Measurements from ENCODE around the gene SEMA4A.

Gene SEMA4A

DNA sequence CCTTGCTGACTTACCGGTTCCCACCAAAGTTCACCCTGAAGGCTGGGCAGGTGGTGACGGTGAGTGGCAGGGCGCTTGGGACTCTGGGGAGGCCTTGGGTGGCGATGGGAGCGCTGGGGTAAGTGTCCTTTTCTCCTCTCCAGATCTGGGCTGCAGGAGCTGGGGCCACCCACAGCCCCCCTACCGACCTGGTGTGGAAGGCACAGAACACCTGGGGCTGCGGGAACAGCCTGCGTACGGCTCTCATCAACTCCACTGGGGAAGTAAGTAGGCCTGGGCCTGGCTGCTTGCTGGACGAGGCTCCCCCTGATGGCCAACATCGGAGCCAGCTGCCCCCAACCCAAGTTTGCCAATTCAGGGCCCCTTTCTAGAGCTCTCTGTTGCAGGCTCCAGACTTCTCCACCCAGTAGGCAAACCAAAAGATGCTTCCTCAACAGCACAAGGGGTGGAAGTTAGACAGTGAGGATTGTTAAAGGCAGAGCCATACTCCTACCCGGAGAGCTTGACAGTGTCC is 16.4 kb upstream of the SEMA4A start:
- DNase-seq: no peak

DNA sequence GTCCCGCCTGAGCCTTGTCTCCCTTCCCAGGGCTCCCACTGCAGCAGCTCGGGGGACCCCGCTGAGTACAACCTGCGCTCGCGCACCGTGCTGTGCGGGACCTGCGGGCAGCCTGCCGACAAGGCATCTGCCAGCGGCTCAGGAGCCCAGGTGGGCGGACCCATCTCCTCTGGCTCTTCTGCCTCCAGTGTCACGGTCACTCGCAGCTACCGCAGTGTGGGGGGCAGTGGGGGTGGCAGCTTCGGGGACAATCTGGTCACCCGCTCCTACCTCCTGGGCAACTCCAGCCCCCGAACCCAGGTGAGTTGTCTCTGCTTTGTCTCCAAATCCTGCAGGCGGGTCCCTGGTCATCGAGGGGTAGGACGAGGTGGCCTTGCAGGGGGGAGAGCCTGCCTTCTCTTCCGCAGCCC is 14.9 kb upstream of the SEMA4A start:
- no peak for DNase-seq

DNA sequence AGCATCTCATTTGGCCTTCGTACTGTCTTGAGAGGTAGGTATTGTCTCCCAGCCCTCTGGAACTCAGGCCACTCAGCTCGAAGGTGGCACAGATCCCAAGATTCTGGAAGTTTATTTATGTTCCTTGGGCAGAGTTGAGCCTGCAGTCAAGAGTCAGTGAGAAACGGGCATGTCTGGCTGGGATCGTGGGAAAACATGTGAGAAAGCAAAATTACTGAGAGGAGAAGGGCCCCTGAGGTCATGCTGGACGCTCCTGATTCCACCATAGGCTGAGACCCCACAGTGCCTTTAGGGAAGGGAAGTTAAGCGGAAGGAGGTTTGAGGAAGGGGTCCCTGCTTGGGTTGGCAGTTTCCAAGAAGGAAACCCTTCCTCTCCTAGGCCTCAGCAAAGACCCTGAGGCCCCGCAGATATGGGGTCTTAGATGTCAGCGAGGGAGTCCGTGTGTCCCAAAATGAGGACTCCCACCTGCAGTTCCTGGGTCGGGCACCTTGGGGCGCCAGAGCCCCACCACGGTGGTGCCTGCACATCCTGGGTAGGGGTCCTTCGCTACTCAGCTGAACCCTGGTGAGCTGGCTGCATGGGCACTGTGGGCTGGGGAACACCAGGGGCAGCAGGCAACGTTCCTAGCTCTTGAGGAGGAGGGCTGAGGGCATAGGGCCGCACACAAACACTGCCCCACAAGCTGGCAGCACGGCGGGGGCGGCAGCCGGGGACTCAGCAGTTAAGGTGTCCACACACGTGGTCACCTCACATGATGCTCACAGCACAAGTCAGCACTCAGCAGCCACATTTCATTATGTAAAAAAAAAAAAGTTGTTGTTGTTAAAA is 12.3 kb upstream of the SEMA4A start:
- peak; percentile 48 for DNase-seq

DNA sequence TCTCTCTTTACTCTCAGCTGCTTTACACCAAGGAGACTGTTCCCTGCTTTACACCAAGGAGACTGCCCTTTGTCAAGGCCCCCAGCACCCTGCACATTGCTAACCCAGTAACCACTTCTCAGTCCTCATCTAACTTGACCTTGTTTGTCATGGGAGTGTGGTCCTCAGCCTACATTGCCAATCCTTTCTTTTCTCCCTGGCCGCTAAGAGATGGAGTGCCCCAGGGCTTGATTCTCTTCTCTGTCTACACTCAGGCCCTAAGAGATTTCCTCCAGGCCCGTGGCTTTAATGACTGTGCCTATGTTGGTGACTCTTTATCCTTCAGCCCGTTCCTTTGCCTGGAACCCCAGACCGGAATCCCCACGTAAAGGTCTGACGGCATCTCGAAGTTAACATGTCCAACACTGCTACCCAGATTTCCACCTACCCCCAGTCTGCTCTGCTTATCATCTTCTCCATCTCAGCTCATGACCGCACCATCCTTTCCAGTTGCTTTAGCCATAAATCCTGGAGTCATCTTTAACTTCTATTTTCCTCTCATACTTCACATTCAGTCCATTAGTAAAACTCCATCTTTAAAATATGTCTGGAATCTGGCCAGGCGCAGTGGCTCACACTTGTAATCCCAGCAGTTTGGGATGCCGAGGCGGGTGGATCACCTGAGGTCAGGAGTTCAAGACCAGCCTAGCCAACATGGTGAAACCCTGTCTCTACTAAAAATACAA is 9.5 kb upstream of the SEMA4A start:
- DNase-seq: no peak

DNA sequence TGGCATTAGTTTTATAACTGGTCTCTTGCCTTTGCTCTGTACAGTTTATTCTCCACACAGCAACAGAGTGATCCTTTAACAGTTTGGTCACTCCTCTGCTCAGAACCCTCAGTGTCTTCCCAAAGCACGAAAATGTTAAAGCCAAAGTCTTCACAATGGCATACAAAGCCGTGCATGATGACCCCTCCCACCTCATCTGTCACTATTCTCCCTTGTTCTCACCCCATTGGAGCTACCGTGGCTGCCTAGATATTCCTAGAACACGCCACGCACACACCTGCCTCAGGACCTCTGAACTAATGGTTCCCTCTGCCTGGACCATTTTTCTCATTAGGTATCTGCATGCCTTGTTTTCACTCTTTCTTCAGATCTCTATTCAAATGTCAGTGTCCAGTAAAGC is 8.6 kb upstream of the SEMA4A start:
- DNase-seq: no peak

DNA sequence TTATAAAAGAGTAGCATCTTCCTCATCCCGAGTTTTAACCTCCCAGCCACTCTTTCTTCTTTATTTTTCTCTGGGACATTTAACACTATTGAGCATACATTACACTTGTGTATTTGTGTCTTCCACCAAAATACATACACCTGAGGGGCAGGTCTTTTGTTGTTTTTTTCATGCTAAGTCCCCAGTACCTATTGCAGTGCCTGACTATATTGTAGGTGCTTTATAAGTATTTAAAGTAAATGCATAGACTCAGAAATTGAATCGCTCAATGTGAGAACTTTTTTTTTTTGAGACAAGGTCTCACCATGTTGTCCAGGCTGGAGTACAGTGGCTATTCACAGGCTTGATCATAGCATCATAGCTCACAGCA is 7.8 kb upstream of the SEMA4A start:
- no peak for DNase-seq

DNA sequence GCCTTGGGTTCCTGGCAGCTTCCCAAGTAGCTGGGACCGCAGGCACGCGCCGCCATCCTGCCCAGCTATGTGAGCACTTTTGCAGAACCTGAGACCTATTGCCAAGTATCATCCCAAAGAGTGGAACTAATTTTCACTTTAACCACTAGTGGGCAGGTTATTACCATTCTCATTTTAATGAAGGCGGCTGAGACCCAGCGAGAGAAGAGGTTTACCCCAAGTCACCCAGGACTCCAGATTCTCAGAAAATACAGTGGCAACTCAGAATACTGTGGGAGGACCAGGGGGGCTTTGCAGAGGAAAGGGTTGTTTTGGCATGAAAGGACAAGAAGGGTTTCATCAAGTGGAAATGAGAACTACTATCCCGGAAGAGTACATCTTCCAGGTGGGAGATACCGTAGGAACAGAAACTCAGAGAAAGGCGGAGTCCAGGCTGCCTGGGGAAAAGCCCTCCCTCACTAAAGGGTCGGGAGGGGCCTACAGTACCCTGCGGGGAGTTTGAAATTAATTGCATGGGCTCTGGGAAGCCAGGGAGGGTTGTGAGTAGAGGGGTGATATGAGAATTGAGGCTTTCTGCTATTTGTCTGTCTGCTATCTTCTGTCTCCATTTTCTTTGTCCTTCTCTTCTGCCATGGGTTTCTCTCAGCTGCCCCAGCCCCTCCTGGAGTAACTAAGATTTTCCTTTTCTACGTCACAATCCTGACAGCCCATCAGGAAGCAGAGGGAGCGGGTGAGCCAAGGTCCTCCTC is 7.2 kb upstream of the SEMA4A start:
- no peak for DNase-seq

DNA sequence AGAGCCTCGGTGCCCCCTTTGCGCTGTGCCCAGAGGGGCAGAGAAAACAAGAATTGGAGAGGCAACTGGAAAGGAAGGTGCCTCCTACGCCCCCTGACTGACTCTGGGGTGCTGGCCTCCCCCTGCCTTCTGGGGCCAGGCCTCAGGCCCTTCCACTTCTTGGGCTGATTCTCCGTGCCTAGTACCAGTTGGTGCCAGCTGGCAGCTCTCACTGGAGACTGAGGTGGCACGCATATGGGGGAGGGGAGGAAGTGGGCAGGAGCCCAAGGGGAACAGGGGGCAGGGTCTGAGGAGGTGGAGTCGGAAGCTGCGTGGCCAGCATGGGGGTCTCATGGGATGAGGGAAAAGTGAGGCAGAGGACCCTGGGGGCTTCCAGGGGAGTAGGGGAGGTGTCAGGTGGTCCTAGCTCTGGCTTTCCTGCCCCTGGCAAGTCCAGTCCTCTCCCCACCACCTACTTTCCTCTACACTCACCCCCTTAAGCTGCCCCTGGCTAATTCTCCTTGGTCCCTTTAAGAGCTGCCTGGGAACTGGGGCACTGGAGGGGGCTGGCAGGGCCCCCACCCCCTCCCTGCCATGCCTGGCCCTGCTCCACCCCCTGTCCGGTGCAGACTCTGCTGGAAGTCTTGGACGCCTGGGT is 6.5 kb upstream of the SEMA4A start:
- no peak for DNase-seq

DNA sequence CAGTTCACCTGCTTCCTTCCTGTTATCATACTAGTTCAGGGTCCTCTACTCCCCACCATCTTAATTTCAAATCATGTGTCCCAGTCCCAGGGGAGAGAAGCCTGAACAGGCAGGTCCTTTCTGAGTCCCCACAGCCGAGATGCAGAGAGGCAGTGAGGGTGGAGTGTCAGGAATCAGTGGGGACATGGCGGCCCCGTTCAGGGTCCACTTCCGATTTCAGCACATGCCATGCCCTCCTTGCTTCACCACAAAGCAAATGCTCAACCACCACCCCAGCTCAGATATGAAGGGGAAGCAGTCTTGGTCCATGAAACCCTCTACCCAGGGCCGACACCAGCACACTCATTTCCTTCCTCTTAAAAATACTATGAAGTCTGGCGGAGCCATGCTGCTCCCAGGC is 5.2 kb upstream of the SEMA4A start:
- DNase-seq: no peak

DNA sequence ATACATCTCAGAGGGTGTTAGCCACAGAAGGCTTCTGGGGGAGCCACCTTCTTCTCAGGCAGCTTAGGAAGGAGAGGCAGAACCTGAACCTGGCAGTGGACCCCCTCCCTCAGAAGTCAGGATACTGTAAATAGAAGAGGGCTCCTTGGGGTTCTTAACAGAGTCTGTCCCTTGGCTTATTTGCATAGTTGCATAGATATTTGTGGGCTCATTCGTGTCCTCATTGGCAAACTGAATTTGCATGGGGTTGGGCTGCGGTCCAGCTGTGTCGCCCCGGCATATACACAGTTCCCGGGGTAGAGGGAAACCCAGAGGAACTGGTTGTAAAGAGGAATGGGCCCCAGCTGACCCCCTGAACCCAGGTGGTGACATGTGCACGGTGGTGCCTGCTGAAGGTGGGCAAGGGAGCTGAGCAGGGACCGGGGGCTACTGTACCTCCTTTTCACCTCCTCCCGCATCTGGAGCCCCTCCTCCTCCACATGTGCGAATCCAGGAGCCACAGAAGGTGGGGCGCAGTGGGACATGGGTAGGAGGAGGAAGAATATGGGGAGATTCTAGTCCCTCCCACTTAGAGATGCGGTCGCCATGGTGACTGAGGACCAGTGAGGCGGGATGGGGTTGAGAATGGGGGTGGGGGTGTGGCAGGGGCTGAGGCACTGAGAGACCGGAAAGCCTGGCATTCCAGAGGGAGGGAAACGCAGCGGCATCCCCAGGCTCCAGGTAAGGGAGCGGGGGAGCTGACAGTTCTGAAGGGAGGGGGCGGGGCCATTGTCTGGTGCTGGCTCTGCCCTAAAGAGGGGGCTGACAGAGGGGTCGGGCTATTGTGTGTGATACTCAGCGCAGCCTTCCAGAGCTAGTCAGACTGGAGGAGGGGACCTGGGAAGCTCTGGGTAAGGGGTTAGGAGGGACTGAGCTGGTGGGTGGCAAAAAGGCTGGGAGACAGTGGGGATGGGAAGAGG is 3.7 kb upstream of the SEMA4A start:
- DNase-seq: no peak

DNA sequence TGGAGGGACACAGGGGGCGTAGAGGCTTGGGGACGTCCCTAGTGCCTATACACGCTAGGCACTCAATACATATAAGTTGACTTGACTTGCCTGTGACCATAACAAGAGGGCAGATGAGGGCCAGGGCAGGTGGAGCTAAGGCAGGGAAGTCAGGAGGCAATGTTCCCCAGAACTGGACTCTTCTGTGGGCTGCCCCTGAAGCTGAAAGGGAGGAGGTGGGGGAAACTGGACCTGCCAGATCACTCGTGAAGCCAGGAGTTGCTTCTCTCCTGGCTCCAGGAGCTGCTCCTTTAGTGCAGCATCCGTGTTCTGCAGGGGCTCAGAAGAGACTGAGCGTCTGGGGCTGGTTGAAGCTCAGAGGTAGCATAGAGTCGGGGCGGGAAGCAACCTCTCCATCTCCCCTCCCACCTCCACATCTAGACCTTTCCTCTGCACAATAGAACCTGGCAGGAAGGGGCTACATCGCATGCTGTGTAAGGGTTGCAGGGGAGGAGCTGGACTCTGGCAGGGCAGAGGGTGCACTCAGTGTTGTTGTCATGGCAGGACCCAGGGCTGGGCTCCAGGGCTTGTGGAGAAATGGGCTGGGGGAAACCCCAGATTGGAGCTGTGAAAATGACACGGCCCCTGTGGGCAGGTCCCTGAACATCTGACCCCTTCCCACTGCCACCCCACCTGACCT is 2.9 kb upstream of the SEMA4A start:
- DNase-seq: no peak

DNA sequence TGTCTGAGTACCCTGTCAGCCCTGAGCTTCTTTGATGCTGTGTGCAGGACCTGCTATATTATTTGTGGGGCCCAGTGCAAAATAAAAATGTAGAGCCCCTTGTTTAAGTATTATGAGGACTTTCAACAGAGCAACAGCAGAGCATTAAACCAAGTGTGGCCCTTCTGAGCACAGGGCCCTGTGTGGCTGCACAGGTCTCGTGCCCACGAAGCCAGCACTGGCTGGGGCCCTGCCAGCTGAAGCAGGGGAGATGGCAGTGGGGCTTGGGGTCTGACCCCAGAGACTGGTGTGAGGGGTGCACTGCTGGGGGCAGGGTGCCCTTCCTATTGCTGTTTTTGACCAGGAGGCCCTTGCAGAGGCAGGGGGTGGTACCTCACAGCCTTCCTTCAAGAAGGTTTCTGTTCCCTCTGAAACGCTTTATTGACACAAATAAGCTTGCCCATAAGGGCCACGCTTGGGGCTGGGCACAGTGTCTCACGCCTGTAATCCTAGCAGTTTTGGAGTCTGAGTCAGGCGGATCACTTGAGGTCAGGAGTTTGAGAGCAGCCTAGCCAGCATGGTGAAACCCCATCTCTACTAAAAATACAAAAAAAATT is 2.2 kb upstream of the SEMA4A start:
- DNase-seq: no peak

DNA sequence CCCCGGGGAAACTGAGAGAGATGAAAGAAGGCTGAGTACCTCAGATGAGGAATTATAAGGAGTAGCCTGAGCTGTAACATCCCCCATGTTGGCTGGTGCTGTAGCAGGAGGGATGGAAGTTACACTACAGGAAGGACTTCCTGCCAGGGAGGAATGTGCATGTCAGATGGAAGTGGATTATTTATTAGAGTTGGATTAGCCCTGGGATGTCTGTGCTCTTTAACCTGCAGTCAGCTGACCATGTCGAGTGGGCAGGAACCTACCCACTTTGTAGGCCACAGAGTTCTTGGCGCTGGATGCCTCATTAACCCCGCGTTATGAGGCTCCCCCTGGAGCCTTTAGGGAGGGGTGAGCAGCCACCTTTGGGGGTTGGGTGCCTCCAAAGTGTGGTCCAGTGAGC is 757 bp upstream of the SEMA4A start:
- DNase-seq: no peak

DNA sequence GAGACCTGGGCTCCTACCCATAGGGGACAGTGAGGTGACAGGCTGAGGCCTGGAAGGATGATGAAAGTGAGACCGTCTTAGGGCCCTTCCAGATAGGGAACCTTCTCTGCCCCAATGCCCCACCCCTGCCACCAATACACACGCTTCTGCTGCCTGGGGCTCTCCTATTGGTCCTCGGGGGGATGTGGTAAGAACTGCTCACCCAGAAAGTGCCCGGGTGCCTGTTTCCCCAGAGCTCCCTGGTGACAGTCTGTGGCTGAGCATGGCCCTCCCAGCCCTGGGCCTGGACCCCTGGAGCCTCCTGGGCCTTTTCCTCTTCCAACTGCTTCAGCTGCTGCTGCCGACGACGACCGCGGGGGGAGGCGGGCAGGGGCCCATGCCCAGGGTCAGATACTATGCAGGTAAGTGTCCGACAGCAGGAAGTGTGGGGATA is 948 bp downstream of the SEMA4A start:
- DNase-seq: no peak

DNA sequence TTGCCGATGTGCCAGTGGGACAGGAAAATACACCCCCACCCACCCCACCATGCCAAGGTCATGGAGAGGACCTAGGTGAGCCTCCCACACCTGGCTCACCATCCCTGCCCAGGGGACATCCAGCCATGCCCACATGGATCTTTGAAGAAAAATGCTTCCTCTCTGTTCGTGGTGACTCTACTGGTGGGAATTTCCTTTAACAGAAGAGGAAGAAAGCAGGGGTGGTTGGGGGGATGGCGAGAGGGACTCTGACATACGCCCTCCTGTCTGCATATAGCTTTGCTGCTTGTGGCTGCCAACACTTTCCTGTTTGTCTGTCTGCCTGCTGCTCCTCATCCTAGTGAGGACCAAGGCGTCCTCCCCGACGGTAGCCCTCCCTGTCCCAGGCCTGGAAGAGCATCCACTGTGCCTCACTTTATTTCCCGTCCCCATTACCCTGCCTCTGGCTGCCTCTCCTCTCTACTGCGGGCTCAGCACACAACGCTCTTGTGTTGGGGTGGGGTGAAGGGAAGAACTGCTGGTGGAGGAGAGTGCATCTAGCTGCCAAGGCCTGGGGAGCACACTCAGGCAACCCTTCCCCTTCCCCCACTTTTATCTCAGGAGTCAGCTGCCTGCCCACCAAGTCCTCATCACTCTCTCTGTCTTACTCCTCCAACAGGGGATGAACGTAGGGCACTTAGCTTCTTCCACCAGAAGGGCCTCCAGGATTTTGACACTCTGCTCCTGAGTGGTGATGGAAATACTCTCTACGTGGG is 2.5 kb downstream of the SEMA4A start:
- no peak for DNase-seq

DNA sequence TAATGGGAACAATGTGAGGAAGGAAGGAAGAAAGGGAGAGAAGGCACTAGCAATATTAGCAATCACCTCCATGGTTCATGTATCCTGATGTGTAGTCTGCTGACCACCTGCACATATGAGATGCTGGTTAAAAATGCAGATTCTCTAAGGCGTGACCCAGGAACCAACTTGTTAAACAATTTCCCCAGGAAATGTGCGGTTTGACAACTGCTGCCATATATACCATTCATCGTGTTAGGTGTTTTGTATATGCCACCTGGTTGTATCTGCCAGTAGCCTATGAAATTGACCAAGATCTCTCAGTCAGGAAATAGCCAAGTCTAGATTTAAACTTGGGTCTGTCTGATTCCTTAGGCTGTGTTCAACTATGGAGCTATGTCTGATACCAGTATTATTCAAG is 4.1 kb downstream of the SEMA4A start:
- no peak for DNase-seq

DNA sequence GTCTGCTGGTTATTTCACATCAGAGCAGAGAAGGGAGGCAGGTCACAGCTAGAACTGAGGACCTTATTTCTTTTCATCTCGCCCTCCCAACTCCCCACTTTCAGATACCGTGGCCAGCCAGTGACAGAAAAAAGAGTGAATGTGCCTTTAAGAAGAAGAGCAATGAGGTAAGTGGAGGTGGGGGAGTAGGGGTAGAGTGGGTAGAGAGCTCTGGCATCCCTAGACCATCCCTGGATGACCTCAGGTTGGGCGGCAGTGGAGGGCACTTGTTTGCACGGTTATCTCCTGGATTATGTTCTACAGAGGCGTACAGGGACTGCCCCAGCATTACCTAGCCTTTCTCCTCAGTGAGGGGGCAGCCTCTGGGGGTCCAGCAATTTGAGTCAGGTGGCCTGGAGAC is 4.6 kb downstream of the SEMA4A start:
- DNase-seq: no peak

DNA sequence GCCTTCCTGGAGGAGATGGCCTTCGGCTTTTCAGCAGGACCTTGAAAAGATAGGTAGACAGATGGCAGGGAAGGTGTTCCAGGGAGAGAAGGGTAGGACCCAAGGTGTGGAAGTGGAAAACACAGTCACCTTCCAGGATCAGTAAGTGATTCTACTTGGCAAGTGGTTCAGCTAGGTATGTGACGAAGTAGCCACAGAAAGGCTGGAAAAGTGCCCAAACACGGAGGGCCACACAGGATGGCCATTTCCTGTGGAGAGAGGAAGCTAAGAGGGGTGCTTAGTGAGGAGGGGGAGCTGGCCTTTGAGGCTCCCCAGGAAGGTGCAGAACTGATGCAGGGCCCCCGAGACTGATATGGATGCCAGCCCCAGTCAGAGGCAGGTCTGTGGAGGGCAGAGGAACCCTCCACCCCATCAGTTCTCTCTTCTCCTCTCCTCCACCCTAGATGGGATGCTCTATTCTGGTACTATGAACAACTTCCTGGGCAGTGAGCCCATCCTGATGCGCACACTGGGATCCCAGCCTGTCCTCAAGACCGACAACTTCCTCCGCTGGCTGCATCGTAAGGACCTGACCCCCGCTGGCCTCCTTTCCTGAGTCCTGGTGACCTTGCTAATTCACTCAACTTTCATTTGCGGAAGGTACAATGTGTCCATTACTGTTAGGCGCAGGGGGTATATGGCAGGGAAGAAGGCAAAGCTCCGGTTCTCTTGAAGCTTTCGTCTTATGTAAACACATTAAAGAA is 6.8 kb downstream of the SEMA4A start:
- no peak for DNase-seq

DNA sequence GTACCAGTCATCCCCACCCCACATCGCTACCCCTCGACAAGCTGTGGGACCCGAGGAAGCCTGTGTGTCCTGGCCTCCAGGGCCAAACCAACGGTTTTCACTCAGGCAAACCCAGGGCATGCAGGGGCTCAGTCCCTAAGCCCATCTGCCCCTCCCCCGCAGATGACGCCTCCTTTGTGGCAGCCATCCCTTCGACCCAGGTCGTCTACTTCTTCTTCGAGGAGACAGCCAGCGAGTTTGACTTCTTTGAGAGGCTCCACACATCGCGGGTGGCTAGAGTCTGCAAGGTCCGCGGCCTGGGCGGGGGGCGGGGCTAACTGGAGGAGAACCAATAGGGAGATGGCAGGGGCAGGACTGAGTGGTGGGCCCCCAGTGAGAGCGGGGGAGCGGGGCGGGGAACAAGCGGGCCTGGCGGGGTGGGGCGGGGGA is 7.4 kb downstream of the SEMA4A start:
- peak; percentile 61 for DNase-seq
